Neutrophil (primary cell): ENCODE measurements around the gene LRRC55.

Experiments
- H3K27ac ChIP-seq: fragments of 200-600 bp; sonication (generic); 2 replicates; pipeline ENCODE4 v1.5.1; 2016; ENCODE audit warnings: mild to moderate bottlenecking, moderate library complexity
- H3K27me3 ChIP-seq: fragments of 200-600 bp; sonication (generic); 2 replicates; pipeline ENCODE4 v1.6.0; 2016; ENCODE audit warnings: mild to moderate bottlenecking
- H3K36me3 ChIP-seq: fragments of 200-600 bp; sonication (generic); 2 replicates; pipeline ENCODE4 v1.5.1; 2017
- H3K4me1 ChIP-seq, 2 experiments: fragments of 200-600 bp in 1 of 2; sonication (generic) in 1 of 2; 1 replicate in 1 of 2; 2 replicates in 1 of 2; pipeline versions ENCODE4 v1.5.1 to v1.6.1; 2013 to 2016; ENCODE audit warnings: low read depth in 1 of 2, low read length in 1 of 2, mild to moderate bottlenecking in 1 of 2, moderate library complexity in 1 of 2; ENCODE audit not compliant: control insufficient read depth in 1 of 2, insufficient read depth in 1 of 2
- H3K4me3 ChIP-seq, 2 experiments: fragments of 200-600 bp in 1 of 2; sonication (generic) in 1 of 2; 1 replicate in 1 of 2; 2 replicates in 1 of 2; pipeline ENCODE4 v1.5.1; 2013 to 2016; ENCODE audit warnings: low read depth in 1 of 2, low read length in 1 of 2, mild to moderate bottlenecking in 1 of 2, moderate library complexity in 1 of 2
- H3K9me3 ChIP-seq: fragments of 200-600 bp; sonication (generic); 2 replicates; pipeline ENCODE4 v1.5.1; 2016
- CTCF ChIP-seq: fragments of 200-600 bp; sonication (generic); IDR thresholded peaks from 2 replicates; pipeline ENCODE4 v1.5.1; 2016; ENCODE audit warnings: antibody characterized with exemption

The LRRC55 gene

GRCh38 chr11:57181678-57182305 is at the start of gene LRRC55:
TSS of gene LRRC55 (plus strand) at chr11:57181953. CDS start at chr11:57182023, 70 bp downstream.
- peaks cover 53% of the 10 kb centered on the region for H3K27me3 ChIP-seq
- no peaks in the 10 kb centered on the region for H3K36me3 ChIP-seq
- H3K27ac ChIP-seq, result no peak within 1 kb of the TSS
- no peaks in the 10 kb centered on the region for H3K4me1 ChIP-seq
- TF ChIP-seq CTCF, result no peak
- no peaks in the 10 kb centered on the region for H3K9me3 ChIP-seq
- no peak within 1 kb of the TSS for H3K4me3 ChIP-seq

GRCh38 chr11:57133366-57134038 is 48.3 kb upstream of the LRRC55 start:
- no peaks in the 10 kb centered on the region for H3K4me1 ChIP-seq
- no peaks in the 10 kb centered on the region for H3K36me3 ChIP-seq
- H3K27me3 ChIP-seq, result peaks cover 9% of the 10 kb centered on the region
- no peak for TF ChIP-seq CTCF
- H3K9me3 ChIP-seq, result no peaks in the 10 kb centered on the region
- no peak overlapping the region for H3K27ac ChIP-seq
- H3K4me3 ChIP-seq, result no peak overlapping the region

- Histone ChIP-seq H3K4me3 (no peak overlapping the region), H3K27ac (no peak overlapping the region), H3K4me1 (no peaks in the 10 kb centered on the region), H3K27me3 (peaks cover 9% of the 10 kb centered on the region), H3K36me3 (no peaks in the 10 kb centered on the region), H3K9me3 (no peaks in the 10 kb centered on the region)
- TF ChIP-seq CTCF, result no peak
Measured at GRCh38 chr11:57134284-57134683, 47.5 kb upstream of the LRRC55 start.

GRCh38 chr11:57135020-57135751 is 46.6 kb upstream of the LRRC55 start:
- H3K36me3 ChIP-seq, result no peaks in the 10 kb centered on the region
- no peak overlapping the region for H3K4me3 ChIP-seq
- H3K27ac ChIP-seq, result no peak overlapping the region
- H3K9me3 ChIP-seq, result no peaks in the 10 kb centered on the region
- no peak for TF ChIP-seq CTCF
- peaks cover 9% of the 10 kb centered on the region for H3K27me3 ChIP-seq
- no peaks in the 10 kb centered on the region for H3K4me1 ChIP-seq

GRCh38 chr11:57140568-57140967 is 41.2 kb upstream of the LRRC55 start:
- Histone ChIP-seq H3K4me1 (no peaks in the 10 kb centered on the region), H3K27ac (no peak overlapping the region), H3K9me3 (no peaks in the 10 kb centered on the region), H3K36me3 (no peaks in the 10 kb centered on the region), H3K27me3 (peaks cover 23% of the 10 kb centered on the region), H3K4me3 (no peak overlapping the region)
- TF ChIP-seq CTCF, result no peak
